ENCODE results near the gene SLCO2A1. TPM values are rescaled to one million over a fixed set of nuclear protein-coding genes. Genes with fewer than 3 reads are reported as not detected.

Gene SLCO2A1
- total and polyA plus RNA-seq, 2 donors (not counting 1 experiment from before 2014, with no cell fraction given) = not detected

- POLR2A ChIA-PET = no interaction called here
- H3K79me2 ChIP-seq (ENCODE audit: control insufficient read depth, insufficient read depth, low read length) = no peaks in the 10 kb centered on the region
- no peaks in the 10 kb centered on the region for H3K4me1 Mint-ChIP-seq
- H3K36me3 ChIP-seq (replicated peaks in 1 of 2; ENCODE audit: control extremely low read depth in 1 of 2, control insufficient read depth in 1 of 2, extremely low read depth in 1 of 2, insufficient read depth in 2 of 2, low read length in 1 of 2) = no peaks in the 10 kb centered on the region
- intact Hi-C loops (cut with micrococcal nuclease) = no loop called here
- H3K9ac ChIP-seq (ENCODE audit: low read length) = no peak overlapping the region
- peaks cover 23% of the 10 kb centered on the region for H3K27me3 Mint-ChIP-seq
- no peaks in the 10 kb centered on the region for H3K4me1 ChIP-seq (ENCODE audit: control insufficient read depth in 2 of 2, insufficient read depth in 2 of 2, low read length in 2 of 2)
- H3K27ac ChIP-seq (ENCODE audit: low read length in 2 of 2) = no peak overlapping the region
- no peak overlapping the region for H2AFZ ChIP-seq (ENCODE audit: insufficient read depth, low read depth, low read length, poor library complexity, severe bottlenecking)
- H3K4me2 ChIP-seq (replicated peaks; ENCODE audit: low read depth, low read length, poor library complexity, severe bottlenecking) = no peak overlapping the region
- CTCF ChIA-PET = no interaction called here
- H3K4me3 ChIP-seq (ENCODE audit: control extremely low read depth in 1 of 5, extremely low read depth in 1 of 5, insufficient read depth in 1 of 5, low read depth in 2 of 5, low read length in 4 of 5) = no peak overlapping the region
- no peaks in the 10 kb centered on the region for H3K9me3 Mint-ChIP-seq (ENCODE audit: insufficient read depth)
- peaks cover 0 to 2% (median 0%) of the 10 kb centered on the region in 3 donors for H3K9me3 ChIP-seq (ENCODE audit: control extremely low read depth in 1 of 3, control insufficient read depth in 2 of 3, insufficient read depth in 1 of 3, low read length in 2 of 3)
- DNase-seq (no peak), ATAC-seq (ENCODE audit: low read depth) (no peak)
- no peaks in the 10 kb centered on the region for H4K20me1 ChIP-seq (ENCODE audit: control insufficient read depth, insufficient read depth, low read length, poor library complexity, severe bottlenecking)
- no peak overlapping the region for H3K4me3 Mint-ChIP-seq
- TF ChIP-seq, protein P1, sequence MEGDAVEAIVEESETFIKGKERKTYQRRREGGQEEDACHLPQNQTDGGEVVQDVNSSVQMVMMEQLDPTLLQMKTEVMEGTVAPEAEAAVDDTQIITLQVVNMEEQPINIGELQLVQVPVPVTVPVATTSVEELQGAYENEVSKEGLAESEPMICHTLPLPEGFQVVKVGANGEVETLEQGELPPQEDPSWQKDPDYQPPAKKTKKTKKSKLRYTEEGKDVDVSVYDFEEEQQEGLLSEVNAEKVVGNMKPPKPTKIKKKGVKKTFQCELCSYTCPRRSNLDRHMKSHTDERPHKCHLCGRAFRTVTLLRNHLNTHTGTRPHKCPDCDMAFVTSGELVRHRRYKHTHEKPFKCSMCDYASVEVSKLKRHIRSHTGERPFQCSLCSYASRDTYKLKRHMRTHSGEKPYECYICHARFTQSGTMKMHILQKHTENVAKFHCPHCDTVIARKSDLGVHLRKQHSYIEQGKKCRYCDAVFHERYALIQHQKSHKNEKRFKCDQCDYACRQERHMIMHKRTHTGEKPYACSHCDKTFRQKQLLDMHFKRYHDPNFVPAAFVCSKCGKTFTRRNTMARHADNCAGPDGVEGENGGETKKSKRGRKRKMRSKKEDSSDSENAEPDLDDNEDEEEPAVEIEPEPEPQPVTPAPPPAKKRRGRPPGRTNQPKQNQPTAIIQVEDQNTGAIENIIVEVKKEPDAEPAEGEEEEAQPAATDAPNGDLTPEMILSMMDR (IDR thresholded peaks at IDR 0.05) = no peak
- TF ChIP-seq EZH2 (IDR thresholded peaks at IDR 0.05; ENCODE audit: borderline replicate concordance, insufficient read depth, low read depth, low read length, poor library complexity, severe bottlenecking) = no peak
- no peak overlapping the region for H3K27ac Mint-ChIP-seq
- H3K27me3 ChIP-seq (replicated peaks in 1 of 4; ENCODE audit: control extremely low read depth in 1 of 4, control insufficient read depth in 3 of 4, insufficient read depth in 4 of 4, low read length in 3 of 4) = peaks cover 0 to 3% (median 0%) of the 10 kb centered on the region in 4 experiments
- WGBS (ENCODE audit: insufficient coverage) = 65% methylated on average over 6 of the region's 8 CpGs
Observed at GRCh38 chr3:133994166-133994890, 35.4 kb downstream of the SLCO2A1 start.

DNA sequence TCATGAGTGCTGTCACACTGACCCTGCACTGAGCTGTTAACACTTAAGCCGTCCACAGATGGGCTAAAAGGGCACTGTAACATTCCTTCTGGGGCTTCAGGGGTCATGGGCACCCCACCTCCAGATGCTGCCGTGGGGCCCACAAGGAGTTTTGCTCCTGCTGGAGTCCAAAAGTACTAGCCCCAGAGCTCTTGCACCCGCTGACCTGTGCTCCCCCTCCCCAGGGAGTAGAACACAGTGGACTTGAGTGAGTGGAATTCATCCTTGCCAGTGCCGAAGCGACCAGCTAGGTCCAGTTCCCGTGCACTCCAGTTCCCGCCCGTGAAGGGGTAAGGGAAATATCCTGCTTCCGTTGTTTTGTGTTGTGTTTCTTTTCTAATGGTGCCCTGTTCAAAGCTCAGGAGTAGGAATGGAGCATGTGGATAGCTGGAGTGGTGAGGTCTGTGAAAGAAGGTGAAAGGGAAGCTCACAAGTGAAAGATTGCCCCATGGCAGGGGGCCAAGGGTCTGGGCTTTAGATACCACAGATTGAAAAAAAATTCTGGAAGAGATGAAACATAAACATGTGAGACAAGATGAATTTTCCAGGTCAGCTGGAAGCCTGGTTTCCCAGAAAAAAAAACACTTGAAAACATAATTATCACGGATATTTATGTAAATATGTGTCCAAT lies 36.6 kb downstream of the SLCO2A1 start:
- Histone ChIP-seq H2AFZ (ENCODE audit: insufficient read depth, low read depth, low read length, poor library complexity, severe bottlenecking) (no peak overlapping the region), H3K36me3 (replicated peaks in 1 of 2; ENCODE audit: control extremely low read depth in 1 of 2, control insufficient read depth in 1 of 2, extremely low read depth in 1 of 2, insufficient read depth in 2 of 2, low read length in 1 of 2) (no peaks in the 10 kb centered on the region), H3K27me3 (replicated peaks in 1 of 4; ENCODE audit: control extremely low read depth in 1 of 4, control insufficient read depth in 3 of 4, insufficient read depth in 4 of 4, low read length in 3 of 4) (peaks cover 0 to 3% (median 0%) of the 10 kb centered on the region in 4 experiments), H3K27ac (ENCODE audit: low read length in 2 of 2) (no peak overlapping the region), H3K4me2 (replicated peaks; ENCODE audit: low read depth, low read length, poor library complexity, severe bottlenecking) (no peak overlapping the region), H3K9ac (ENCODE audit: low read length) (no peak overlapping the region), H3K9me3 (ENCODE audit: control extremely low read depth in 1 of 3, control insufficient read depth in 2 of 3, insufficient read depth in 1 of 3, low read length in 2 of 3) (peaks cover 0 to 2% (median 0%) of the 10 kb centered on the region in 3 donors), H3K4me3 (ENCODE audit: control extremely low read depth in 1 of 5, extremely low read depth in 1 of 5, insufficient read depth in 1 of 5, low read depth in 2 of 5, low read length in 4 of 5) (no peak overlapping the region), H4K20me1 (ENCODE audit: control insufficient read depth, insufficient read depth, low read length, poor library complexity, severe bottlenecking) (no peaks in the 10 kb centered on the region), H3K4me1 (ENCODE audit: control insufficient read depth in 2 of 2, insufficient read depth in 2 of 2, low read length in 2 of 2) (no peaks in the 10 kb centered on the region), H3K79me2 (ENCODE audit: control insufficient read depth, insufficient read depth, low read length) (no peaks in the 10 kb centered on the region)
- DNase-seq (no peak), ATAC-seq (ENCODE audit: low read depth) (no peak)
- WGBS (ENCODE audit: insufficient coverage) = 96% methylated on average over 9 of the region's 10 CpGs
- CTCF ChIA-PET = no interaction called here
- no peak for TF ChIP-seq EZH2 (IDR thresholded peaks at IDR 0.05; ENCODE audit: borderline replicate concordance, insufficient read depth, low read depth, low read length, poor library complexity, severe bottlenecking)
- TF ChIP-seq, protein P1 (IDR thresholded peaks at IDR 0.05) = no peak
- intact Hi-C loops (cut with micrococcal nuclease) = no loop called here
- POLR2A ChIA-PET = no interaction called here
- no peak overlapping the region for H3K27ac Mint-ChIP-seq
- no peak overlapping the region for H3K4me3 Mint-ChIP-seq
- peaks cover 16% of the 10 kb centered on the region for H3K27me3 Mint-ChIP-seq
- H3K9me3 Mint-ChIP-seq (ENCODE audit: insufficient read depth) = no peaks in the 10 kb centered on the region
- H3K4me1 Mint-ChIP-seq = no peaks in the 10 kb centered on the region
